Neuronal stem cell (in vitro differentiated cells): ENCODE results near the gene BICDL1.

Source experiments
- DNase-seq: peaks from one replicate; pipeline ENCODE4 v3.0.0-alpha.2; 2013; ENCODE audit warnings: low spot score
- H2AFZ ChIP-seq: one replicate; pipeline ENCODE4 v1.6.1; 2013; ENCODE audit warnings: mild to moderate bottlenecking, low read length, inconsistent platforms
- H2AK5ac ChIP-seq: 2 replicates; pipeline ENCODE4 v1.6.1; 2013; ENCODE audit warnings: low read depth, mild to moderate bottlenecking, inconsistent platforms, low read length, moderate library complexity, mixed read lengths
- H2BK120ac ChIP-seq: 2 replicates; pipeline ENCODE4 v1.6.1; 2013; ENCODE audit warnings: low read depth, mild to moderate bottlenecking, inconsistent platforms, low read length, moderate library complexity, mixed read lengths
- H2BK12ac ChIP-seq: one replicate; pipeline ENCODE4 v1.6.1; 2013; ENCODE audit warnings: low read length, inconsistent platforms
- H2BK15ac ChIP-seq: 2 replicates; pipeline ENCODE4 v1.6.1; 2013; ENCODE audit warnings: mild to moderate bottlenecking, low read length, inconsistent platforms, mixed read lengths
- H2BK5ac ChIP-seq: one replicate; pipeline ENCODE4 v1.6.1; 2013; ENCODE audit warnings: inconsistent platforms, mild to moderate bottlenecking, low read length, moderate library complexity
- H3K14ac ChIP-seq: one replicate; pipeline ENCODE4 v1.6.1; 2013; ENCODE audit warnings: low read length, inconsistent platforms
- H3K18ac ChIP-seq: 2 replicates; pipeline ENCODE4 v1.6.1; 2013; ENCODE audit warnings: low read length, inconsistent platforms
- H3K23ac ChIP-seq: 2 replicates; pipeline ENCODE4 v1.6.1; 2013; ENCODE audit warnings: low read depth, mild to moderate bottlenecking, mixed read lengths, low read length, inconsistent platforms; ENCODE audit not compliant: poor library complexity
- H3K27ac ChIP-seq: replicated peaks from 3 replicates; pipeline ENCODE4 v1.5.1; 2013; ENCODE audit warnings: low read length, inconsistent platforms
- H3K27me3 ChIP-seq, 3 experiments: 2 replicates each; pipeline ENCODE4 v1.6.1; 2013; ENCODE audit warnings: low read length in 3 of 3, mild to moderate bottlenecking in 2 of 3, inconsistent platforms in 1 of 3, low read depth in 1 of 3, mixed read lengths in 1 of 3, moderate library complexity in 1 of 3; ENCODE audit not compliant: control insufficient read depth in 3 of 3, insufficient read depth in 3 of 3
- H3K36me3 ChIP-seq, 2 donors: replicated peaks in 1 of 2; 2 replicates each; pipeline ENCODE4 v1.6.1; 2013; ENCODE audit warnings: low read length in 2 of 2; ENCODE audit not compliant: control insufficient read depth in 2 of 2, insufficient read depth in 2 of 2
- H3K4ac ChIP-seq: 2 replicates; pipeline ENCODE4 v1.6.1; 2013; ENCODE audit warnings: inconsistent platforms, mild to moderate bottlenecking, low read length, moderate library complexity
- H3K4me1 ChIP-seq, 2 donors: 1 replicate in 1 of 2; 2 replicates in 1 of 2; pipeline ENCODE4 v1.6.1; 2013; ENCODE audit warnings: low read length in 2 of 2, low read depth in 1 of 2; ENCODE audit not compliant: control insufficient read depth in 2 of 2, insufficient read depth in 1 of 2
- H3K4me2 ChIP-seq: one replicate; pipeline ENCODE4 v1.6.1; 2013; ENCODE audit warnings: mild to moderate bottlenecking, low read length, inconsistent platforms; ENCODE audit not compliant: insufficient read depth, poor library complexity, severe bottlenecking
- H3K4me3 ChIP-seq, 2 donors: 2 replicates each; pipeline ENCODE4 v1.5.1; 2013; ENCODE audit warnings: low read length in 2 of 2, mild to moderate bottlenecking in 2 of 2, inconsistent platforms in 1 of 2, moderate library complexity in 1 of 2
- H3K79me1 ChIP-seq: one replicate; pipeline ENCODE4 v1.6.1; 2013; ENCODE audit warnings: low read depth, mild to moderate bottlenecking, inconsistent platforms, low read length, moderate library complexity
- H3K9ac ChIP-seq: one replicate; pipeline ENCODE4 v1.6.1; 2013; ENCODE audit warnings: mild to moderate bottlenecking, low read depth, low read length, inconsistent platforms; ENCODE audit not compliant: poor library complexity
- H3K9me3 ChIP-seq, 2 donors: replicated peaks in 1 of 2; 2 replicates each; pipeline versions ENCODE3 to v1.6.1; 2013; ENCODE audit warnings: low read length in 2 of 2, mild to moderate bottlenecking in 2 of 2, inconsistent platforms in 1 of 2, low read depth in 1 of 2, mixed read lengths in 1 of 2, moderate library complexity in 1 of 2; ENCODE audit not compliant: control insufficient read depth in 2 of 2, insufficient read depth in 1 of 2
- H4K8ac ChIP-seq: one replicate; pipeline ENCODE4 v1.6.1; 2013; ENCODE audit warnings: low read depth, mild to moderate bottlenecking, inconsistent platforms, low read length, moderate library complexity
- H4K91ac ChIP-seq: one replicate; pipeline ENCODE4 v1.6.1; 2013; ENCODE audit warnings: low read length, low read depth, mild to moderate bottlenecking, inconsistent platforms; ENCODE audit not compliant: poor library complexity
- WGBS, 2 donors: extraction: QIAGEN DNeasy Blood & Tissue Kit; methylation state at CpG; one replicate each; pipeline ENCODE4 v1.1.7; 2013; ENCODE audit warnings: missing lambda C conversion rate in 2 of 2, mixed read lengths in 1 of 2; ENCODE audit not compliant: insufficient read length in 2 of 2, insufficient replicate concordance in 1 of 2; ENCODE audit errors: extremely low coverage in 2 of 2; 5-methylcytosine and 5-hydroxymethylcytosine counted together

BICDL1 gene

GRCh38 chr12:120121766-120122293 lies 132.8 kb downstream of the BICDL1 start:
- Histone ChIP-seq H3K4me1 (peaks cover 5 to 9% of the 10 kb centered on the region in 2 donors), H2BK15ac (no peak overlapping the region), H3K27me3 (no peaks in the 10 kb centered on the region), H3K4me3 (no peak overlapping the region), H3K9me3 (no peaks in the 10 kb centered on the region), H3K79me1 (no peaks in the 10 kb centered on the region), H3K23ac (no peak overlapping the region), H2BK5ac (no peak overlapping the region), H3K36me3 (peaks cover 10 to 17% of the 10 kb centered on the region in 2 donors), H2AFZ (no peak overlapping the region), H2BK12ac (no peak overlapping the region), H4K91ac (no peak overlapping the region), H3K14ac (no peak overlapping the region), H3K9ac (no peak overlapping the region), H3K4ac (no peak overlapping the region), H3K18ac (no peak overlapping the region), H3K4me2 (no peak overlapping the region), H2BK120ac (no peak overlapping the region), H4K8ac (no peak overlapping the region), H2AK5ac (no peak overlapping the region), H3K27ac (no peak overlapping the region)
- no CpG with 5 or more reads among the region's 4 CpGs for WGBS, 2 donors
- no peak for DNase-seq

- Histone ChIP-seq H4K91ac (no peak overlapping the region), H2BK12ac (no peak overlapping the region), H2BK5ac (no peak overlapping the region), H3K27ac (no peak overlapping the region), H2BK120ac (no peak overlapping the region), H3K14ac (no peak overlapping the region), H3K4me1 (peaks cover 0 to 11% of the 10 kb centered on the region in 2 donors), H3K9ac (no peak overlapping the region), H3K9me3 (no peaks in the 10 kb centered on the region), H3K4me2 (no peak overlapping the region), H2AK5ac (no peak overlapping the region), H3K27me3 (no peaks in the 10 kb centered on the region), H4K8ac (no peak overlapping the region), H2AFZ (no peak overlapping the region), H3K36me3 (peaks cover 28 to 43% of the 10 kb centered on the region in 2 donors), H3K4ac (no peak overlapping the region), H2BK15ac (no peak overlapping the region), H3K79me1 (no peaks in the 10 kb centered on the region), H3K23ac (no peak overlapping the region), H3K4me3 (no peak overlapping the region), H3K18ac (no peak overlapping the region)
- no CpG with 5 or more reads among the region's 4 CpGs for WGBS, 2 donors
- no peak for DNase-seq
Observed at GRCh38 chr12:120125029-120125428, 136.0 kb downstream of the BICDL1 start.

DNA sequence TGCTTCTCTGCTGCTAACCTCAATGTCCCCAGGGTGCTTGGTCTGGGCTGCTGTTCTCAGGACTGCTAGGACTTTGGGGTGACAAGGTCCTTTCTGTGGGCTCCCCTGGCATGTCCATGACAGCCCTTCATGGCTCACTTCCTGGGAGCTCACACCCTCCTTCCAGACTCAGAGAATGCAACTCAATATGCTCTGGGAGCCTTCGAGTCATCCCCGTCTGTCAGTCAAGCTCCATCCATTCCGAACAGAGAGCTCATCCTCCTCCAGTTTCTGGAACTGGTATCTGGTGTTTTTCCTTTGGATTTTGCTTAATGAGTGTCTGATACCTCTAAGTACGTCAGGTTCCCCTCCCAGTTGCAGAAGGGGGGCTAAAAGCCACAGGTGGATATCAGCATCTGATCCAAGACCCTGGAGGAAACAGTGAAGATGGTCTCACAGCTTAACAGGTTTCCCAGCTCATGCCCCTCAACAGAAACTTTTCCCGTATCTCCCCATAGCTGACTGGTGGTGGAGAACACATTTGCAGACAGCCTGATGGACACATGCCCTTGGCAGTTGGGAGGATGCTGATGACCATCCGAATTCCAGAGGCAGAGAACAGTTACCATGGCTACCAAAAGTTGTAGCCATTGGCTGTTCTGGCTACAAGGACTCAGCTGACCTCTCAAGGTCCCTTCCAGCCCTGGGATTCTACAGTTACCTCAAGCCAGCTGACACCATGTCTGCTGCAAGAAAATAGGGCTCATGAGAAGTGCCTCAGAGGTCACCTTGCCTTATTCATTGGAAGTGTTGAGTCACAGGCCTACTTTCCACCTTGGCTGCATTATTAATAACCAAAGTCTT lies 137.0 kb downstream of the BICDL1 start:
- H3K14ac ChIP-seq: no peak overlapping the region
- no peak overlapping the region for H4K8ac ChIP-seq
- H2AFZ ChIP-seq: no peak overlapping the region
- H3K4me3 ChIP-seq: no peak overlapping the region
- no peak overlapping the region for H2AK5ac ChIP-seq
- peaks cover 37 to 53% of the 10 kb centered on the region in 2 donors for H3K36me3 ChIP-seq
- no peaks in the 10 kb centered on the region for H3K27me3 ChIP-seq
- no peak overlapping the region for H3K23ac ChIP-seq
- H3K4me1 ChIP-seq: peaks cover 0 to 11% of the 10 kb centered on the region in 2 donors
- H3K18ac ChIP-seq: no peak overlapping the region
- no peak overlapping the region for H3K27ac ChIP-seq
- DNase-seq: no peak
- H2BK120ac ChIP-seq: no peak overlapping the region
- H3K79me1 ChIP-seq: no peaks in the 10 kb centered on the region
- no peaks in the 10 kb centered on the region for H3K9me3 ChIP-seq
- H3K9ac ChIP-seq: no peak overlapping the region
- no peak overlapping the region for H2BK15ac ChIP-seq
- H2BK5ac ChIP-seq: no peak overlapping the region
- WGBS, 2 donors: no CpG with 5 or more reads among the region's 6 CpGs
- no peak overlapping the region for H2BK12ac ChIP-seq
- no peak overlapping the region for H4K91ac ChIP-seq
- no peak overlapping the region for H3K4ac ChIP-seq
- no peak overlapping the region for H3K4me2 ChIP-seq

GRCh38 chr12:120126635-120127005 lies 137.6 kb downstream of the BICDL1 start:
- Histone ChIP-seq H3K4me1 (peaks cover 0 to 11% of the 10 kb centered on the region in 2 donors), H3K18ac (no peak overlapping the region), H3K9ac (no peak overlapping the region), H3K4me2 (no peak overlapping the region), H3K14ac (no peak overlapping the region), H4K91ac (no peak overlapping the region), H2AFZ (no peak overlapping the region), H3K79me1 (no peaks in the 10 kb centered on the region), H3K4ac (no peak overlapping the region), H4K8ac (no peak overlapping the region), H3K27me3 (no peaks in the 10 kb centered on the region), H3K27ac (no peak overlapping the region), H2BK120ac (no peak overlapping the region), H3K9me3 (no peaks in the 10 kb centered on the region), H2BK5ac (no peak overlapping the region), H3K4me3 (no peak overlapping the region), H2AK5ac (no peak overlapping the region), H2BK12ac (no peak overlapping the region), H3K36me3 (peaks cover 43 to 59% of the 10 kb centered on the region in 2 donors), H2BK15ac (no peak overlapping the region), H3K23ac (no peak overlapping the region)
- WGBS, 2 donors: no CpG with 5 or more reads among the region's 2 CpGs
- DNase-seq: no peak
